ENCODE data around the gene DENND1A.

GRCh38 chr9:123513554-123513953, 416.4 kb downstream of the DENND1A start:
- TF ChIP-seq CTCF (IDR thresholded peaks at IDR 0.05) (no peak), EZH2phosphoT487 (IDR thresholded peaks at IDR 0.05) (no peak), EZH2 (IDR thresholded peaks at IDR 0.05) (no peak)
